Body of pancreas (tissue), 4 donors: ENCODE data around the gene CSNK1A1. TPM values are rescaled to one million over a fixed set of nuclear protein-coding genes. Genes with fewer than 3 reads are reported as not detected.

Source experiments
- ATAC-seq: fragments of 150-250 bp; one replicate; pipeline ENCODE4 v1.9.1; 2016
- DNase-seq, 4 donors: peaks; one replicate each; pipeline ENCODE4 v3.0.0-alpha.2; 2019
- H3K27ac ChIP-seq, 4 donors: fragments of 200-600 bp; sonication (generic); 1 replicate in 3 of 4; 2 replicates in 1 of 4; pipeline versions ENCODE4 v1.5.1 to v1.6.1; 2016 to 2019; ENCODE audit warnings: mild to moderate bottlenecking in 1 of 4, mixed read lengths in 1 of 4, moderate library complexity in 1 of 4
- H3K27me3 ChIP-seq, 2 donors: fragments of 200-600 bp; sonication (generic); one replicate each; pipeline ENCODE4 v1.6.0; 2016; ENCODE audit warnings: mild to moderate bottlenecking in 1 of 2
- H3K36me3 ChIP-seq, 2 donors: fragments of 200-600 bp; sonication (generic); replicated peaks in 1 of 2; 2 replicates each; pipeline ENCODE4 v1.5.1; 2016; ENCODE audit warnings: low read depth in 2 of 2; ENCODE audit not compliant: insufficient read depth in 1 of 2
- H3K4me1 ChIP-seq: fragments of 200-600 bp; sonication (generic); one replicate; pipeline ENCODE4 v1.6.0; 2016
- H3K4me3 ChIP-seq, 2 donors: fragments of 200-600 bp; sonication (generic); 1 replicate in 1 of 2; 2 replicates in 1 of 2; pipeline ENCODE4 v1.5.1; 2016 to 2019
- H3K9me3 ChIP-seq, 3 donors: fragments of 200-600 bp; sonication (generic); 1 replicate in 2 of 3; 2 replicates in 1 of 3; pipeline ENCODE4 v1.5.1; 2016
- CTCF ChIP-seq, 7 experiments: fragments of 450-650 bp in 4 of 7; fragments of 200-600 bp in 3 of 7; sonication (generic) in 3 of 7; IDR thresholded peaks; one replicate each; pipeline ENCODE4 v1.5.1; 2016 to 2019; ENCODE audit warnings: antibody characterized with exemption in 7 of 7
- POLR2A ChIP-seq, 3 donors: fragments of 450-650 bp; IDR thresholded peaks; one replicate each; pipeline ENCODE4 v1.6.1; 2016; ENCODE audit warnings: antibody characterized with exemption in 3 of 3, mild to moderate bottlenecking in 2 of 3
- WGBS, 2 donors: methylation state at CpG; one replicate each; pipeline ENCODE4 v1.1.5; 2017; 5-methylcytosine and 5-hydroxymethylcytosine counted together
- intact Hi-C: fragments of 100-400 bp; cut with DNase I; formaldehyde crosslinking; loops from one replicate; pipeline ENCODE4 v1.15.1; 2023
- total RNA-seq, 2 donors: library from RNA; depleted of rRNA; stranded (reverse); fragments of >200 nt; gene quantifications; one replicate each; pipeline ENCODE4 v1.1.0, GENCODE V29; 2016

The CSNK1A1 gene
- total RNA-seq, 2 donors from 2014 or later = 82.4 to 85.4 TPM

- WGBS, 2 donors = 9 to 22% methylated on average over 9 of the region's 9 CpGs
- H3K27me3 ChIP-seq = no peaks in the 10 kb centered on the region
- H3K9me3 ChIP-seq = no peaks in the 10 kb centered on the region
- TF ChIP-seq CTCF (IDR thresholded peaks at IDR 0.05) (no peak), POLR2A (IDR thresholded peaks at IDR 0.05) (peak in 2 of 3 donors; percentile 41 to 58)
- no peaks in the 10 kb centered on the region for H3K36me3 ChIP-seq
- peak overlapping the region; percentile 11 to 24 for H3K4me3 ChIP-seq
- peak overlapping the region; percentile 83 to 91 (median 90) for H3K27ac ChIP-seq
- peaks cover 35% of the 10 kb centered on the region for H3K4me1 ChIP-seq
- DNase-seq (peak; percentile 49 to 65 (median 57)), ATAC-seq (peak; percentile 50)
- intact Hi-C loops = no loop called here
Observed at GRCh38 chr5:149581931-149582768, 30.9 kb upstream of the CSNK1A1 start.

- peak; percentile 88 to 92 (median 92) for DNase-seq
- Histone ChIP-seq H3K36me3 (no peaks in the 10 kb centered on the region), H3K27ac (peak within 1 kb of the TSS; percentile 83 to 91 (median 90)), H3K27me3 (no peaks in the 10 kb centered on the region), H3K4me3 (peak within 1 kb of the TSS; percentile 11 to 24), H3K4me1 (peaks cover 27% of the 10 kb centered on the region), H3K9me3 (no peaks in the 10 kb centered on the region)
- intact Hi-C loops = no loop called here
- ATAC-seq = peak; percentile 85
- WGBS, 2 donors = 0% methylated on average over 19 to 40 of the region's 56 CpGs
- peak; percentile 75 to 82 (median 82) for TF ChIP-seq POLR2A (IDR thresholded peaks at IDR 0.05)
- TF ChIP-seq CTCF (IDR thresholded peaks at IDR 0.05) = peak in 1 of 7 experiments; percentile 19
Observed at GRCh38 chr5:149581192-149581861, 30.1 kb upstream of the CSNK1A1 start, which contains the start of gene ARHGEF37. Gene ARHGEF37, plus strand, starts transcription at chr5:149581498. Its CDS starts 16,272 bp downstream, at chr5:149597770.

GRCh38 chr5:149580808-149581191 lies 29.6 kb upstream of the CSNK1A1 start:
- TF ChIP-seq POLR2A (IDR thresholded peaks at IDR 0.05) = no peak
- no peak for TF ChIP-seq CTCF (IDR thresholded peaks at IDR 0.05)
- Histone ChIP-seq H3K27me3 (no peaks in the 10 kb centered on the region), H3K9me3 (no peaks in the 10 kb centered on the region), H3K27ac (peak overlapping the region; percentile 83 to 91 (median 90)), H3K36me3 (no peaks in the 10 kb centered on the region), H3K4me3 (no peak overlapping the region), H3K4me1 (peaks cover 25% of the 10 kb centered on the region)
- 28 to 36% methylated on average over 4 to 10 of the region's 10 CpGs for WGBS, 2 donors
- no peak for DNase-seq
- intact Hi-C loops = no loop called here
- no peak for ATAC-seq

- ATAC-seq = no peak
- intact Hi-C loops = no loop called here
- H3K4me1 ChIP-seq = peaks cover 19% of the 10 kb centered on the region
- DNase-seq = no peak
- no peak overlapping the region for H3K4me3 ChIP-seq
- no peaks in the 10 kb centered on the region for H3K9me3 ChIP-seq
- H3K36me3 ChIP-seq = no peaks in the 10 kb centered on the region
- H3K27ac ChIP-seq = no peak overlapping the region
- H3K27me3 ChIP-seq = no peaks in the 10 kb centered on the region
- TF ChIP-seq POLR2A (IDR thresholded peaks at IDR 0.05) (no peak), CTCF (IDR thresholded peaks at IDR 0.05) (no peak)
- WGBS, 2 donors = 81 to 86% methylated on average over 5 of the region's 5 CpGs
Observed at GRCh38 chr5:149578896-149579295, 27.7 kb upstream of the CSNK1A1 start.
